ENCODE data around the gene DMXL1.

DMXL1 gene

GRCh38 chr5:119271758-119272730, 201.2 kb downstream of the DMXL1 start:
- FAIRE-seq = no peak

- no peak for FAIRE-seq
Observed at GRCh38 chr5:119273391-119273839, 202.5 kb downstream of the DMXL1 start.

DNA sequence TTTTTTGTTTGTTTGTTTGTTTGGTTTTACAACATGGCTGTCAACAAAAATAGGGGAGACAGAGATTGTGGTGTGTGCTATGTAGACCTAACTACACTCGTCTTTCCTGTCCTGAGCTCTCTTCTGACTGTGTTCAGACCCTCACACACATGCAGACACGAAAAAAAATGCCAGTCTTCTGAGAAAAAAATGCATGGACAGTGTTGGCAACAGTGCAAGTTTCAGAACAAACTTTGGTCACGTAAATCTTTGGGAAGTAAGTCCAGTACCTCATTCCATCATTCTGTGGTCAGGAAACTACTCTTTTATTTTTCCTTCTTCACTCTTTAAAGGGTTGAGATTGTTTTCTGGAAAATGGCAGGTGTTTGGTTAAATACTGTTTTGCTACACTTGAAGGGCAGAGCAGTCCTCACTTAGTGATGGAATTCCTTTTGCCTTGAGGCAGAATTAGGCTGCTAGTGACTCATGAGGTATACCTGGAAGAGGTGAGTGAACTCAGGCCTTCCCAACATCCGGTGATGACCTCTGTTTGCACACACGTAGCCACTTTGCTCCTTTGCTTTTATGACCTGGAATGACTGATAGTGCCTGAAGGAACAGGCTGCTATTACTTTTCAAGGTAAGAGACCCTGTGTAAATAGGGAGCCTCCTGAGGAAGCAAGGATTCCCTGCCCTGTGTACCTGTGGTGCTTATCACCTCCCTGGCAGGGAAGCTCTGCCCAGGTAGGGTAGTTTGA, 203.3 kb downstream of the DMXL1 start:
- no peak for FAIRE-seq

DNA sequence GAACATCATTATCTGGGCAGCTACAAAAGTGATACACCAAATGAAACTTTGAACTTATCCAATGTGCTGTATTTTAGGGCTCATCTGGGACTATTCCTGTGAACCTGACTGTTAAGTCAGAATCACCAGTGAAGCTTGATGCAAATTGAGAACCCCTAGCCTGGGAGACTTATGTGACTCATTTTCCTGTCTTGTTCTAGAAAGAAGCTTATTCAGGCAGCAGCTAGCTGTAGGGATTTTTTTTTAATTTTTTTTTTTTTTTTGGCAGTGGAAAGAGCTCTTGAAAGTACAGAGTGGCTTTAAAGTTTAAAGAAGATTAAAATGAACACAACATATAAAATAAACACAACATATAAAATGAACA, 203.9 kb downstream of the DMXL1 start:
- FAIRE-seq = no peak

DNA sequence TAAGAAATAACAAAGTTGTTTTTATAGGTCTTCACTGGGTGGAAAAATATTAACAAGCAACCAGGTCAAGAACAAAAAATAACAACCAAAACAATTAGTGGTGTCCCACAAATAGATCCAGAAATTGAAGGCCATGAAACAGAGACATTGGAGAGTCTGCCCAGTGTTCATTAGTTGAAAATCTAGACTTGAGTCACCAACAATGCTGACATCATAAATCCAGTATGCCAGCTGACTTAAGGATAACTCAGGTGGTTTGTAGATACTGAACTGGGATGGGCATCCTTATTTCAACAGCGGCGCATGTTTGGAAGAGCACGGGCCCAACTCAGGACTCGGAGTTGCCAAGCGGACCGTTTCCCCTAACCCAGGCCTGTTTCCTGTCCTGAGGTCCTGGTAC, 204.3 kb downstream of the DMXL1 start:
- FAIRE-seq = no peak

DNA sequence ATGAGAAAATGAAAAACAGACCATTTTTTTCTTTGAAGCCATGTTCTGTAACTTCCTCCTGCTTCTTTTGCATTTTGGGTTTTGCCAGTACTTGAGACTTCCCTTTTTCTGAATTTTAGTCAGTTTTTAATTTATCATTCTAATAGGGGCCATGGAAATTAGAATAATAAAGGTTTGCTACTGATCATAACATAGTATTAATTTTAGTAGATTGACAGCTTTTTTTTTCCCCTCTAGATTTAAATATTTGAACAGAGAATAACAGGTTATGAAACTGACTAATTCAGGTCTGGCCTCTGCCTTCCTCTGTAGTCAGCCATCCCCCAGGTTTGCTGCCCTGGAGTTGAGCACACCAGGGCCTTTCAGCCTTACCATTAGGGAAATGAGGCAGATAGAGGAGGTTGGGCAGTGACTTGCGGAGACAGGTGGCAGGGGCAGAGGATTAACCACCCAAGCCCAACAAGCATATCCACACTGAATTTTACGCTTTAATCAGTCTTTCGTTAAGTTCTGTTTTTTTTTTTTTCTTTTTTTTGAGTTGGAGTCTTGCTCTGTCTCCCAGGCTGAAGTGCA, 204.8 kb downstream of the DMXL1 start:
- FAIRE-seq = no peak

DNA sequence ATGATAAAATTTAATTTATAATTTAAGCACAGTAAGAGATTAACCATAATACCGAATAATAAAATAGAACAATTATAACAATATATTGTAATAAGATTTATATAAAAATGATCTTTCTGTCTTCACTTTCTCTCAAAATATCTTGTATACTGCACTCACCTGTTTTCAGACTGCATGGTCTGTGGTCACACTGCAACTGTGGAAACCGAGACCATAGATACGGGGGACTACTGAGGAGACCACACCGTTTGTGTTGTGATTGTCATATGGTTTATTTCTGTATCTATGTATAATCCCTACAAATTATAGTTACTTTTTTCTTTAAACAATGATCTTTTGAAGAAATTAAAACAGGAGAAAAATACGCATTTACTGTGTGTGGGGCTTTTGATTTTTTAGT, 206.1 kb downstream of the DMXL1 start:
- no peak for FAIRE-seq

DNA sequence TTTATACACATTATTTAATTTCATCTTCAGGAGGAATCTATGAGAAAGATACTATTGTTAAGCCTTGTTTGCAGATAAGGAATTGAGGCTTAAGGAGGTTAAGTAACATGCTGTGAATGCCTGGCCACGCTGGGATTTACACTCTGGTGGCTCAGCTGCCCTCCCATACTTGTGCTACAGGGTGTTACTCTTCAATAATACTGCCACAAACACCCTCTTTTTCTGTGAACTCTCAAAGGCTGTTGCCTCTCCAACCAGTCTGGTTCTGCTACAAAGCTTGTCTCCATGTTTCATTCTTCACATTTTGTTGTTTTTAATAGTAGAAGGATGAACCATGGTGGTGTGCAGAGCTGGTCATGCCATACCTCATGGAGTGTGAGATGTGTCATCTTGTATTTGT, 208.2 kb downstream of the DMXL1 start:
- no peak for FAIRE-seq

- no peak for FAIRE-seq
Observed at GRCh38 chr5:119280380-119280779, 209.5 kb downstream of the DMXL1 start.

DNA sequence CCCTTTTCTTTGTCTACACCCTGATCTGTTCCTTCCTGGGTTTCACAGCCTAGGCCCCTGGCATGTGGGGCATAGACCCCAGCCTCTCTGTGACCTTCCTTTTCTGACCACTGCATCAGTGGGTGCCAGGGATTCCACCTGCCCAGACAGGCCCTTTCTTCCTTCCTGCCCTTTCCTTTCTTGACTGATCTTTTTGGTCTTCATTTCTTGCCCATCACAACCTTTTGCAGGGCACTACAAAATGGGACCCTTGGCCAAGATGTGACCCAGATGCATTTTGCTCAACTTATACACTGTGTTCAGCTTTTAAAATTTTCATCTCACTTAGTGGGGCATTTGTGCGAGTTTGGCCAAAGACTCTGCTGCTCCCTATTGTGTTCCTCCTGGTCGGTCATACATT, 211.7 kb downstream of the DMXL1 start:
- no peak for FAIRE-seq

DNA sequence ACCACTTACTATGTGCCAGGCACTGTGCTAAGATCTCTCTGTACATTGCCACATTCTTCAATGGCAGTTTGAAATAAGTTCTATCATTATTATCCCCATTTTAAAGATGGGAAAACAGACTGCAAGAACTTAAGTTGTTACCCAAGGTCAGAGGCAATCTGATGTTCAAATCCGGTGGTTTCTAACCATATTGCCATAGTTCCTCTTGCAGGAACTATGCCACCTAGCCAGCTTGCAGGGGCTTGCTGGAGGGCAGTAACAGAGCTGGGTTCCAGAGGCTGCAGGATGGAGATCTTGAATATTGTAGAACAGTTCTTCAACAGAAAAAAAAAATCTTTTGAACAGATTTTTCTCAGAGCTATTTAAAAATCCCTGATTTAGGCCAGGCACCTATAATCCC, 213.1 kb downstream of the DMXL1 start:
- FAIRE-seq = no peak

- no peak for FAIRE-seq
Observed at GRCh38 chr5:119285070-119285916, 214.4 kb downstream of the DMXL1 start.

- no peak for FAIRE-seq
Observed at GRCh38 chr5:119286511-119287488, 215.9 kb downstream of the DMXL1 start.

- FAIRE-seq = no peak
Observed at GRCh38 chr5:119287547-119288111, 216.7 kb downstream of the DMXL1 start.

- FAIRE-seq = no peak
Observed at GRCh38 chr5:119288379-119289033, 217.6 kb downstream of the DMXL1 start.

DNA sequence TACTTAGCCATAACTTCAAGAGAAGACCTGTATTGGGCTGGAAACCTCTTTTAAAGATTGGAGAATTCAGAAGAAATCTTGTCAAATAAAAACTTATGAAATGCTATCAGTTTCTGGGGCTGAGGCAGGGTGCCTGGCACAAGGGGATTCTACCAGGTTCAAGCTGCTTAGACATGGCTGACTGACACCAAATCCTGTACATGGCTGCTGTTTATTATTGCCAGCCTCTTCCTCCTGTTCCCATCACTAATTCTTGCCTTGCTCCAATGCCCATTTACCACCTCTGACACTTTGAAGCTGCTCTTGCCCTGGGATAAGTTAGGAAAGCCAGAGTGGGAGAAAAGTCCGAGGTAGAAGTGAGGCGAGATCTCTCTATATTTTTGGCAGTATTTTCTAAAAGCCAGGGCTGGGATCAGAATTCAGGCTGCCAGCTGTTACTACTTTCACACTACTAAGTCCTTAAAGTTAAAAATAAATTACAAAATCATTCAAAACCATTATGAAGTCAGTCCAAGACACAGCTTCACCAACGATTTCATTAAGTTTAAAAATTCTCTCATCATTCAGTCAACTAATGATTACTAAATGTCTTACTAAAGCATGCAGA, 218.7 kb downstream of the DMXL1 start:
- FAIRE-seq = no peak

GRCh38 chr5:119290161-119290569, 219.3 kb downstream of the DMXL1 start:
- no peak for FAIRE-seq

- no peak for FAIRE-seq
Observed at GRCh38 chr5:119290607-119291006, 219.7 kb downstream of the DMXL1 start.

- no peak for FAIRE-seq
Observed at GRCh38 chr5:119291056-119291455, 220.2 kb downstream of the DMXL1 start.

- FAIRE-seq = no peak
Observed at GRCh38 chr5:119291877-119292276, 221.0 kb downstream of the DMXL1 start.

Data from A204.1 (cell line).